ENCODE data around the gene OSTM1.

GRCh38 chr6:108030211-108030610, 44.3 kb downstream of the OSTM1 start:
- TF ChIP-seq YY1 (IDR thresholded peaks at IDR 0.05; ENCODE audit: low read depth): no peak
- TF ChIP-seq SIN3A (IDR thresholded peaks at IDR 0.05; ENCODE audit: borderline replicate concordance, low read depth, low read length): no peak
- no peak for TF ChIP-seq POLR2AphosphoS5 (IDR thresholded peaks at IDR 0.05; ENCODE audit: low read depth, low read length)
- TF ChIP-seq EP300 (IDR thresholded peaks at IDR 0.05; ENCODE audit: borderline replicate concordance in 1 of 2, low read depth in 1 of 2, low read length in 1 of 2): no peak
- no peak for TF ChIP-seq CTCF (IDR thresholded peaks at IDR 0.05)
- no peak for TF ChIP-seq NRF1 (IDR thresholded peaks at IDR 0.05; ENCODE audit: low read depth, low read length)
- TF ChIP-seq FOXM1 (IDR thresholded peaks at IDR 0.05; ENCODE audit: low read depth): no peak
- TF ChIP-seq GABPA (IDR thresholded peaks at IDR 0.05; ENCODE audit: low read depth): no peak
- TF ChIP-seq, protein P1, sequence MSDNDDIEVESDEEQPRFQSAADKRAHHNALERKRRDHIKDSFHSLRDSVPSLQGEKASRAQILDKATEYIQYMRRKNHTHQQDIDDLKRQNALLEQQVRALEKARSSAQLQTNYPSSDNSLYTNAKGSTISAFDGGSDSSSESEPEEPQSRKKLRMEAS (IDR thresholded peaks at IDR 0.05; ENCODE audit: low read depth): no peak
- no peak for TF ChIP-seq RFX5 (IDR thresholded peaks at IDR 0.05; ENCODE audit: low read length)
- TF ChIP-seq TEAD4 (IDR thresholded peaks at IDR 0.05; ENCODE audit: borderline replicate concordance, insufficient read depth): no peak
- TF ChIP-seq TAF1 (IDR thresholded peaks at IDR 0.05; ENCODE audit: borderline replicate concordance, low read depth, low read length): no peak

Data from SK-N-SH (cell line).